PC-9 (cell line): ENCODE measurements around the gene SRRT.

Source experiments
- EZH2 ChIP-seq: fragments of 200-600 bp; sonication (generic); IDR thresholded peaks from 2 replicates; pipeline ENCODE4 v1.8.0; 2017; ENCODE audit warnings: antibody characterized with exemption, low read depth
- TF ChIP-seq, protein P1 (sequence below): fragments of 200-600 bp; sonication (generic); conservative IDR thresholded peaks from 2 replicates; pipeline ENCODE4 v1.6.1; 2017; ENCODE audit warnings: mixed run types, antibody characterized with exemption, mild to moderate bottlenecking, moderate library complexity

DNA sequence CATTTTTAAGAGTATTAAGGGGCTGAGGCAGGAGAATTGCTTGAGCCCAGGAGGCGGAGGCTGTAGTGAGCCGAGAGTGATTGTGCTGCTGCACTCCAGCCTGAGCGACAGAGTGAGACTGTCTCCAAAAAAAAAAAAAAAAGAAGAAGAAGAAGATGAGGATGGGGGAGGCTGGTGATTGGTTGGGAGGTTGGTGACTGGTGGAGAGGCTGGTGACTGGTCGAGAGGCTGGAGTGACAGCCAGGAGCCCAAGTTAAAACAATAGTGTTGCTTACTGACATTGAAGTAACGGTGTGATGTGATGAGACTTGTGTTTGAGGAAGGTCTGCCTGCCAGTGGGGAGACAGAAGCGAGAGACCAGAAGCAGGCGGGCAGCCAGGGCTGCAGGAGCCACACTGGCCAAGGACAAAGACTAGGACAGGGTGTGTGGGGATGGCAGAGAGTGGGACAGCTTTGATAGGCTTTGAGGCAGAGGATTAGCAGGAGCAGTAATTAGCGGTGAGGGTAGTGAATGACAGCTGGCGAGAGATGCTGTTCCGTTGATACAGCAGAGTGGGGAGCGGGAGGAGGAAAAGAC is 4.9 kb downstream of the SRRT start:
- TF ChIP-seq, protein P1, sequence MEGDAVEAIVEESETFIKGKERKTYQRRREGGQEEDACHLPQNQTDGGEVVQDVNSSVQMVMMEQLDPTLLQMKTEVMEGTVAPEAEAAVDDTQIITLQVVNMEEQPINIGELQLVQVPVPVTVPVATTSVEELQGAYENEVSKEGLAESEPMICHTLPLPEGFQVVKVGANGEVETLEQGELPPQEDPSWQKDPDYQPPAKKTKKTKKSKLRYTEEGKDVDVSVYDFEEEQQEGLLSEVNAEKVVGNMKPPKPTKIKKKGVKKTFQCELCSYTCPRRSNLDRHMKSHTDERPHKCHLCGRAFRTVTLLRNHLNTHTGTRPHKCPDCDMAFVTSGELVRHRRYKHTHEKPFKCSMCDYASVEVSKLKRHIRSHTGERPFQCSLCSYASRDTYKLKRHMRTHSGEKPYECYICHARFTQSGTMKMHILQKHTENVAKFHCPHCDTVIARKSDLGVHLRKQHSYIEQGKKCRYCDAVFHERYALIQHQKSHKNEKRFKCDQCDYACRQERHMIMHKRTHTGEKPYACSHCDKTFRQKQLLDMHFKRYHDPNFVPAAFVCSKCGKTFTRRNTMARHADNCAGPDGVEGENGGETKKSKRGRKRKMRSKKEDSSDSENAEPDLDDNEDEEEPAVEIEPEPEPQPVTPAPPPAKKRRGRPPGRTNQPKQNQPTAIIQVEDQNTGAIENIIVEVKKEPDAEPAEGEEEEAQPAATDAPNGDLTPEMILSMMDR = no peak
- TF ChIP-seq EZH2 = no peak
